ENCODE measurements around the gene HMGCS1.
"Not testable (repeated sequence)": the region's sequence is repeated elsewhere in the genome, so short reads cannot be mapped to it uniquely, and the experiment has no call there.

The HMGCS1 gene

DNA sequence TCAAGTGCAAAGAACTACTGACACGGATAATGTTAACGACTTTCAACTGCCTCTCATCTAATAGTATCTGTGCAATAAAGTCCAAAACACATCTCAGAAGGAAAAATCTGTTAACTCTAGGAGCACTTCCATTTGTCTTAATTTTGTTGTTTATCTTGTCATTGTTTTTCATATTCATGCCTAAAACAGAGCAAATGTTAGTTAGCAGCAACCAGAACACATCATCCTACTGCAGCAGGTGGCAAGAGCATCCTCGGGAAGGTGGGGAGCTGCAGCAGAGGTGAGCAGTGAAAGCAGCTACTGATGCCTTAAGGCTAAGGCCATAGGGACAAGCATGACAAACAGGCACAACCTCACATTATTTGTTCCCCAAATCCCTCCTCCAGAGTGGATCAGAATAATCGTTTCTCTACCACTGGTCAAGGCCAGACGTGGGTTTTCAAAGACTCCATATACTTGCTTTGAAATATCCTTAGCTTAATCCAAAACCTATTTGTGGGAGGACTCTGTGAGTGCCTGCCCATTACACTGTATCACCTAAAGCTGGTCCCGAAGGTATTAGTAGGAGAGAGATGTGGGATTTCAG, 1.0 kb downstream of the HMGCS1 start:
- no peak for DNase-seq

DNA sequence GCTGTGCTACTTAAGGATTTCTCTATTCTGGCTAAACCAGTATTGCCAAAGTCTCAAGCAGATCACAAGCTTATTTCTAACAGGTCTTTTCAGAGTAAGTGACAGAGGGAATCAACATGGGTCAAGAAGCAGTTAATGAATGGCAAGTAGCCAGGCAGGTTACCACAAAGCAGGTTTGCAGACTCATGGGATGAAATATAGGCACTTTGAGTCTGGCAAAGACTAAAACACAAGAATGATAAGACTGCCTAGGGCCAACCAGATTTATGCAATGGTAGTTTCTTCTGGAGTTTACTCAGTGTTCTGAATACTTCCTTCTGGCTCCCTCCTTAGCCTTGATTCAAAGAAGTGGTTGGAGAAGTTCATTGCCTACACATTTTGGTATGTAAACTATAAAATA, 3.6 kb downstream of the HMGCS1 start:
- DNase-seq, result no peak

DNA sequence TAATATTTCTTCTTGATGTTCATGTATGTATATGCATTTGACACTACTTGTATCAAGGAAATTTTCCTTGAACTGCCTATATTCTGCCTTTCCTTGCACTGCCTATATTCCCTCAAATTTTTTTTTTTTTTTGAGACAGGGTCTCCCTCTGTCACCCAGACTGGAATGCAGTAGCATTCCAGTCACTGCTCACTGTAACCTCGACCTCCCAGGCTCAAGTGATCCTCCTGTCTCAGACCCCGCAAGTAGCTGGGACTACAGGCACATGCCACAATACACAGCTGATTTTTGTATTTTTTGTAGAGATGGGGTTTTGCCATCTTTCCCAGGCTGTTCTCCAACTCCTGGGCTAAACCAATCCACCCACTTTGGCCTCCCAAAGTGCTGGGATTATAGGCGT, 4.1 kb downstream of the HMGCS1 start:
- DNase-seq, result no peak

DNA sequence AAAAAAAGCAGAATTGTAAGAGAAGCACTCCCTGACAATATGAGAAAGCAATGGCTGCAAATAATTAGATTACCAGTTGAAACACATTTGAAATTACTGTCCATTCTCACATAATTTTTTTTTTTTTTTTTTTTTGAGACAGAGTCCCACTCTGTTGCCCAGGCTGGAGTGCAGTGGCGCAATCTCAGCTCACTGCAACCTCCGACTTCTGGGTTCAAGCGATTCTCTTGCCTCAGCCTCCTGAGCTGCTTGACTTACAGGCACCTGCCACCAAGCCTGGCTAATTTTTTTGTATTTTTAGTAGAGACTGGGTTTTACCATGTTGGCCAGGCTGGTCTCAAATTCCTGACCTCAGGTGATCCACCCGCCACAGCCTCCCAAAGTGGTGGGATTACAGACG, 6.3 kb downstream of the HMGCS1 start:
- DNase-seq, result not testable (repeated sequence)

DNA sequence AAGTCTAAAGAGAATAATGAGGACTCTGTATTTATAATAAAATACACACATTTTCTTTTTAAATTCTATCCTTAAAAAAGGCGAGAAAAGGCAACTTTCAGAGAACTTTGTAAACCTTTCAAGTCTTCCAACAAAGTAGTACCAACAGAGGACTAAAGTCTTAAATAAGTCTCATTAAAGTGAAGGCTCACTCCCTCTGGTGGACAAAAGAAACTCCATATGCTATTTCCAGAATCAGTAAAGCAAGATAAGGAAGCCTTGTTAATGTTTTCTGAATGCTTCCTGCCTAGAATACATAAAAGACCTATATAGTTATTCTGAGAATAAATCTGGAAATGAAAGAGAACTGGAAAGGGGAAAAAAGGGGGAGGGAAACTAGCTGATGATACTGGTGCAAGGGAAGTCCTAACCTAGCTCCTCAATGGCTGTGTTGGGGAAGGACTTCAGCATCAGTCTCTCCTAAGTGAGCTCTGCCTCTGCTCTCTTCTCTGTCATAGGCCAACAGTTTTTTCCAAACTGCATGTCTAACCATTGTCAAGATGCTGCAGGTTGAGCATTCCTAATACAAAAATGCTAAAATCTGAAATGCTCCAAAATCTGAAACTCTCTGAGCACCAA, 7.2 kb downstream of the HMGCS1 start:
- DNase-seq, result no peak

DNA sequence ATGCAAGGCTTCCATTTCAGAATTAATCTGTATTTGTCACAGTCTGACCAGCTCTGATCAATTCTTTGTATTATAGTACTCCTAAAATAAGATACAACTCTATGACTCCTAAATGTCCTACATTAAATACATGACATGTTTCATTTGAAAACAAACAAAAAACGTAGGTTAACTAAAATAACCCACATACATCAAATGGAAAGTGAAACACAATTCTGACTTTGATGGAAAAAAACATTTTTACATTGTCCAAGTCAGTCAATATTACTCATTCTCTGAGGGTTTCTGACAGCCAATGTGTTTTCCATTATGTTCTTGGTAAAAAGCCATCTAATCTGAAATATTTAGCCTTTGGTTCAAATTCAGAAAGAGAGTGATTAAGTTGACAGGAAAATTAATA, 8.7 kb downstream of the HMGCS1 start:
- DNase-seq, result no peak

DNA sequence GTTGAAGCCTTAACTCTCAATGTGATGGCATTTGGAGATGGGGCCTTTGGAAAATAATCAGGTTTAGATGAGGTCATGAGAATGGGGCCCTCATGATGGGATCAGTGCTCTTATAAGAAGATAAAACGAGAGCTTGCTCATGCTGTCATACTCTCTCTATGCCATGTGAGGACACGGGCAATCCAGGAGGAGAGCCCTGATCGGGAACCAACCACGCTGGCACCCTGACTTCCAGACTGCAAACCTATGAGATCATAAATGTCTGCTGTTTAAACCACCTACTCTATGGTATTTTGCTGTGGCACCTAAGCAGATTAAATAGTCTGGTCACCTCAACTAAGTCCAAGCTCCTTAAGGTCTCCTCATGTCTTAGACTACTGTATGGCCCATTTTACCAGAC, 10.0 kb downstream of the HMGCS1 start:
- DNase-seq, result no peak

DNA sequence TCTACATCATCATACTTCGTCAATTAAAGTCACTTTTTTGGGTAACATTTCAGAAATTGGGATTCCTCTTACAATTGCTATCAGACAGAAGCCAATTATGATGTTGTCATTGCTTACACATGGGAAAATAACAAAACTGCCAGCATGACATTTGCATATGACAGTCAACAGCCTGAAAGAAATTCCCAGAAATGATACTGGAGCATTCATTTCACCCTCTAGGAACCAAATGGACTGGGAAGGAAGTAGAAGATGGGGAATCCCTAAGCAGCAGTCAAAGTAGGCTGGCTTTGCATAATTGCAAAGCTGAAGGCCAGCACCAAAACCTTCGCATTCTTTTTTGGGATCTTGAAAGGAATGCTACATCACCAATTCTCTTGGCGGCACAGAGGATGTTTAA, 10.7 kb downstream of the HMGCS1 start:
- no peak for DNase-seq

DNA sequence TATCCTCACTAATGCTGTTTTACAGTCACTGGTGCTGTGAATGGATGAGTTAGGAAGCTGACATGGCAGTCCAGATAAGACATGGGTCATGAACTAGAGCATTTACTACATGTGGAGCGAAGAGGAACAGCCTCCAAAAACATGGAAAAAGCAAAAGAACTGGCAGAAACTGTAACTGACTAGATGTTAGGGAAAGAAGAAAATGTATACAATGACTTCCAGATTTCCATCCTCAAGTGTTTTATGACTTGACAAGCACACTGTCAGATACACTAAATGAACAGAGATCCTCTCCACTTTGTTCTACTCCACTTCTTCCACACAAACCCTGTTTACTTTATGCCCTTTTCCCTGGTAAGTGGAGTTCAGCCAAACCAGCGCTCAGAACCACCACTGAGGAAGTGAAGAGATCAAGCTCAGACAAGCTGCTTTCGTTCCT, 11.5 kb downstream of the HMGCS1 start:
- no peak for DNase-seq

DNA sequence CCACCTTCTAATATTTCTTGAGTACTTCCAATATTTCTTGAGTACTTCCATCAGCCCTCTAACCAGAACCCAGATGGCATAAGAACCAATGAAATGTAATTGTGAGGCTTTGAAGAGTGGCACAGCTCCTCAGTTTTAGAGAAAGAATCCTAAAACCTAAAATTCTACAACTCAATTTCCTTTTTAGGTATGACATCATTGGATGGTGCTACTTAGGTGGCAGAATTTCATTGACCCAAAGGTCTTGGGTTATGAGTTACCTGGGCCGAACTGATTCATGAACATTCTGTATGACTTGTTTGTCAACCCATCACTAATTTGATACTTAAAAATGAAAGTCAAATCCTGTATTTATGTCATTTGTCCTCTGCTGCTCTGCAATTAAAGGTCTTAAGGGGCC, 13.1 kb downstream of the HMGCS1 start:
- DNase-seq, result no peak

DNA sequence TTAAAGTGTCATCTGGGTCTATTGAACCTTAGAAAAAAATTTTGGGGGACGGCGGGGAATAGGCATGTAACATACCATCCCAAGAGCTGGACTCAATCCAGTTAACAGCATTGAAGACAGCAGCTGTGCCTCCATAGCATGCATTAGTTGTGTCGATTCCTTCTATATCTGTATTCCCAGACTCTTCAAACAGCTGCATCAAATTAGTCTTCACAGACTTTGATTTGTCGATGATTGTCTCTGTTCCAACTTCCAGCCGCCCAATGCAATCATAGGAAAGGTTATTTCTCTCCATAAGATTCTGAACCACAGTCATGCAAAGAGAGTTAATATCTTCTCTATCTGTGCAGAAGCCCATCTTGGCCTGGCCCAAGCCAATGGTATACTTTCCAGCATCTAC, 14.8 kb downstream of the HMGCS1 start:
- no peak for DNase-seq

DNA sequence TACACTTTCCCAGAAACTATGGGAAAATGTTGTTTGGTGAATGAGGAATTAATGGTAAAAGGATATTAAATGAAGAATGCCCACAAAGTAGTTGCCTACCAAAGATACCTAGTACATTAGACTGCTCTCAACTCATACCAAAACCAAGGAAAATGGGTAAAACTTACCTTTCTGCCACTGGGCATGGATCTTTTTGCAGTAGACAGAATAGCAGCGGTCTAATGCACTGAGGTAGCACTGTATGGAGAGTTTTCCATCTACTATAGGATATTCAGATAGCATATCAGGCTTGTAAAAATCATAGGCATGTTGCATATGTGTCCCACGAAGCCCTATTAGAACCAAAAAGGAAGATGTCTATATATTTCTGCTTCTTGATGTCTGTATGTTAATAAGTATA, 16.4 kb downstream of the HMGCS1 start:
- no peak for DNase-seq

DNA sequence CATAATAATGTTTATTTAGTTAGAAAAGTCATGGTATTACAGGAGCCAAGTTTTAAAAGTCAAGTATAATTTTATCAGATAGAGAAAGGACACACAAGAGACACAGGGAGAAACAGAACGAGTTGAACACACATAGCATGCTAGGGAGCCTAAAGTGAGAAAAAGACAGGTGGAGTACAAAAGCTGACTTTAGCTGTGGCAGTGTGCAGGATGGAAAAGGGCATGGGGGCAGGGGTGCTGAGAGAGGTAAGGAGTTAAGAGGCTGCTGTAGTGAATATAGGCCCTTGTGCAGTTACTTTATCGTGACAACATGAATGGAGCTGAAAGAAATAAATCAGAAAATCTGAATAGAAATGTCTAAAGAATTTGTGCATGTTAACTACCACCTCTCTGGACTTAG, 18.0 kb downstream of the HMGCS1 start:
- DNase-seq, result no peak

DNA sequence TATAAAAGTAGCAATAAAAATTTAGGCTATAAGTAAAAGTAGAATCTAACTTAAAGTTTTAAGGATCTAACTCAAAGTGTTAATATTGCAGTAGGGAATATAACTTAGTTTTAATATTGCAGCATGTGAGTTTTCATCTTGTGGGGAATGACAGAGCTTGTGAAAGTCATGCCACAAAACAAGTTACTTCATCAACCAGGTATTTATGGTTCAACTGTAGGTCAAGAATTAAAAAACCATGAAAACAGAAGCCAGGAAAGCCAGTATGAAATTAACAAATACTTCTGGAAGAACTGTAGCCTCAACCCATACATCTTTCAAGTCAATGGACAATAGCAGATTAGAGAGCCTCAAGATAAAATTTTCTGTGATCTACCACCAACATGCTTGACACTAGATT, 19.0 kb downstream of the HMGCS1 start:
- no peak for DNase-seq

DNA sequence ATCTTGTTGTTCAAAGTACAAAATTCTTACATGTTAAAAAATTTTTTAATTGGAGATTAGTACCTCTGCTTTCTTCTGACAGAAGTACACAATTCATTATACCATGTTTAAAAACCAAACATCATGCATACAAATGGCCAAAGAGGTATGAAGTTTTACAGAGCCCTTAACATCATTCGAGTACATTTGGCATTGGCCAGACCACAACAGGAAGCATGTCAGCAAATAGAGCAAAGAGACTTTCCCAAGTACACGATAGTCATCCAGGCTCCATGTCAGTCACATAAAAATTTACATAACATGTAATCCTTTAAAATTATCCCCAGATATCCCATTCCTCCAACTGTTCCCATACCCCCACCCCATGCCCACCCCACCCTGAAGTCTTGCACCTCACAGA, 22.5 kb downstream of the HMGCS1 start:
- DNase-seq, result no peak

DNA sequence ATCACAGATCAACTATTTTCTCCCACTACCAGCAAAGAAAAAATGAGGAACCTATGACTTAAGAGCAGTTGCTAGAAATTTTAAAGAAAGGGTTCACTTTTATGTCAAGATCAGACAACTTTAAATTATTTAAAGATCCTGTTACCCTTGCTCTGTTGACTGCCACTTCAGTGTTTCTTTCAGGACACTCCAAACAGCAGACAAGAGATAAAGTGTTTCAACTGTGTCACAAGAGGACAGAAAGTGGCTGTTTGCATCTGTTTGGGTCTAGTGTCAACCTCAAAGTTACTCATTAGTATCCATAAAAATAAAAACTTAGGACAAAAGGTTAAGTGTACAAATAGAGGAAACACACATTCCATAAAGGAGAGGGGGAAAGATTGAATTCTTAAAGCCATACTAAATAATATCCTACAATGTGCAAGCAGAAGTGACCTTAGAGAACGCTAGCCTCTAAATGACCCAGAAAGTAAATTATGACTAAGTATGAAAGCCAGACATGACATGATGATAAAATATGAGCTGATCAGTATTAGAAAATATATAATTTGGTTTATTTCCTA, 24.9 kb downstream of the HMGCS1 start:
- no peak for DNase-seq

DNA sequence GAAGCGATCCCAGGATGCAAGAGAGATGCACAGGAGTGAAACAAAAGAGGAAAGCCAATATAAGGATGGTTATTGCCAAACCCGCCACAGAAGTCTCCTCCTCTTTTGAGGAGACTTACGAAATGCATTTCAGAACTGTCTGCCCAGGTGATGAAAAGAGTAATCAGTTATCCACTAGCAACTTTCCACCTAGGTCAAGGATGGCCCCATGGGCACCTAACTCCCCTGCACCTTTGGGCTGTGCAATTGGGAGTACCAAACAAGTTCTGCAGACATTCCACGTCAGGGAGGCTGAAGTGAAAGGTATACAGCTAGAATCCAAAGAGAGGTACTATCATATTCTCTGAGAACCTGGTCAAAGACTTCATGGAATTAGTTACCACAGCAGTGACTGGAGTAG, 25.7 kb downstream of the HMGCS1 start:
- DNase-seq, result no peak

DNA sequence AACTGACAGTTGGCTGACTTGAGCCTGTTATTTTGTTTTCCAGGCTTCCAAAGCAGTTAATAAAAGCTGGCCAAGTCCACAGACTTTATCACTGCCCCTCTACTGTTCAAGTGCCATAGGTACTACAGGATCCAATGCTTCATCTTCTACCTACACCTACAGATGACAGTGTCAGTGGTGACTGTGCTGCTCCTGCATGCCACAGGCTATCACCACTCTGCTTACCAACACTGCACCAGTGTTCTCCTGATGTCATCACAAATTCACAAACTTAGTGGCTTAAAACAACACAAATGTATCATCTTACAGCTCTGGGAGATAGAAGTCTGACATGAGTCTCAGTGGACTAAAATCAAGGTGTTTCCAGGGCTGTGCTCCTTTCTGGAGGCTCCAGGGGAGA, 26.6 kb downstream of the HMGCS1 start:
- no peak for DNase-seq

DNA sequence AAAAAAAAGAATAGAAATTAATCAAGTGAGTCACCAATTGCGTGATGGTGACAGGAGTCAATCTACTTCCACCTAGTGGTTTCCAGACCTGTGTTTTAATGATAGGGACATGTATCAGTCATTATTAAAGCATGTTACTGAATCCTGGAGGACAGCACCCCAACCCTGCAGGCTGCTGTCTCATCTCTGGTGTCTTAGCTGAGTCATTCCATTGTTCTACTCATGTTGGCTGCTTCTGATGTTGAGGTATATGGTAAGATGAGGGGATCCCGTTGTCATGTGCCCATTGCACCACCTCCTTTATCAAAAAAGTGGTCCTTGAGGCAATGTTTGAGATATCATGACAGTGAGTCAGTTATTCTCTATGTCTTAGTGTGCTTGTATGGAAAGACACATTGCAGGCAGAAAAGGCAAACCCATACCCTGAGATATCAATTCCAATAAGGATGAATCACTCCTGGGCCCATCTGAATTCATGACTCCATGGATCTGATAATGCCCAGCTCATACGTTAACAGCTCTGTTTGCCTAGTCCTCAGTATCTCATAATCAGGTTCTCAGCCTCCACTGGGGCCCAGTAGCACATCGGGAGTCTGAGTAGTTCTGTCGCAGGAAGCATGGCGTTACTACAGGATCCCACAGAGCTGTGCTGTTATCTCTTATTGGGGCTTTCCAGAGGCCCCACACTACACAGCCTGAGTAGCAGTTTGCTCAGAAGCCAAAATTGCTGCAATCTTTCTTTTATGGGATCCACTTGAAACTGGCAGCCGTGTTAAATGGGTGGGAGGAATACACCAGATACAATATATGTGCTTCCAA, 31.2 kb downstream of the HMGCS1 start:
- DNase-seq, result no peak

DNA sequence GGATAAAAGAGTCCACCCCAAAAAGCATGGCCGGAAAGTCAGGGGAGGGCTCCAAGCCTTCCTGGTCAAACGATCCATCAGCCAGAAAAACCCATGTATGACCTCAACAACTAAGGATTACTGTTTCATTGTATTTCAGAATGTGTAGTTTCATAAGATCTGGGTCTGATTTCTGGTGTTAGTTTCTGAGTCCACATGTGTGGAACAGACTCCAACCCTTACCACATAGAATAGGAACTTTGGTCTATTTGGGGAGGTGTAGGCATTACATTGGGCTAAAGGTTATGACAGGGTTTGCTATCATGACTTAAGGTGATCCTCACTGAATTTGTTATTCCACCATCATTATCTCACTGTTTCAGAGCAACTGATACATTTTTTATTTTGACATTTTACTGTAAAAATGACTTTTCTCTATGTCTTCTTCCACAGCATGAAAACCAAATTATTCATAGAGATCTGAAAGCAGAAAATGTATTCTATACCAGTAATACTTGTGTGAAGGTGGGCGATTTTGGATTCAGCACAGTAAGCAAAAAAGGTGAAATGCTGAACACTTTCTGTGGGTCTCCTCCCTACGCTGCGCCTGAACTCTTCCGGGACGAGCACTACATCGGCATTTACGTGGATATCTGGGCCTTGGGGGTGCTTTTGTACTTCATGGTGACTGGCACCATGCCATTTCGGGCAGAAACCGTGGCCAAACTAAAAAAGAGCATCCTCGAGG, 33.5 kb downstream of the HMGCS1 start:
- no peak for DNase-seq

DNA sequence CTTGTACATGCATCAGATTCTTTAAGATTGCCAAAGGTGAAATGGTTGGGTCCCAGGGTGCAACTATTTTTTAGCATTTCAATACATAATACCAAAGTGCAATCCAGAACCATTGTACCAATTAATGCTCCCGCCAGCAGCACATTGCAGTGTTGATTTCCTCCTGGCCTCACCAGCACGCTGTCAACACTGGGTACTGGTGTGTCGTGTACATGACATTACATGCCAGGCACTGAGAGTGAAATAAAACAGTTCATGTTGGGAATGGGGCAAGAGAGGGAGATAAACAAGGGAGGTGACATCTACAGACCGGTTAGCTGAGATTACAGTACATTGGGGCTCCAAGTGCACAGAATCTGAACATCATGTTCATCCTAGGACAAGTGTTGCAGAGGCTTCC, 37.8 kb downstream of the HMGCS1 start:
- no peak for DNase-seq

DNA sequence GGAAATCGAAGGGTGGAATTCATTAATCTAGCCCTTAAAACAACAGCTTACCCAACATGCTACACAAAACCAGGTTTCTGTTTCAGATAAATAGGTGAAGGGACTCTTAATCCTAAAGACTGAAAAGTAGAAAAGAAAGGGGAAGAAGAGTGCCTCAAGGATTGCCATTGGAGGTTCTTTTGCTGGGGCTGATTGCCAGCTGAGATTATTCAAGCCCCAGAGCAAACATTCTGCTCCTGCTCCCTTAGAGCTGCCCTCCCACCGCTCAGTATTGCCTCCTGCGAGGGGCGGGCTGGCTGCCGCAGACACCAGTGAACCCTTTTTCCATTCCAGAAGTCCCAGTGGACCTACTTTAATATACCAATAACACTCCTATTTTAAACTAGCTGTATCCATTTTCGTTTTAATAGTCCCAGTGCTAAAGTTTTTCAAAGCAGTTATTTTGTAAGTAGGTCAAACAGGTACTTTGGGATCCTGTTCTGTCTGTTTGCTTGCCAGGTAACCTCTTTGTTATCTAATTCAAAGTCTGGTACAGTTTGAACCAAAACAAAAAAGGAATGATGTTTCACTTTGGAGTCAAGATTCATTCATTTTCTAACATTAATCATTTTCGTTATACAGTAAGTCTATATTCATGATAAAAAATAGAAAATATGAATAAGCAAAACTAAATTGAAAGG, 38.6 kb downstream of the HMGCS1 start:
- no peak for DNase-seq

DNA sequence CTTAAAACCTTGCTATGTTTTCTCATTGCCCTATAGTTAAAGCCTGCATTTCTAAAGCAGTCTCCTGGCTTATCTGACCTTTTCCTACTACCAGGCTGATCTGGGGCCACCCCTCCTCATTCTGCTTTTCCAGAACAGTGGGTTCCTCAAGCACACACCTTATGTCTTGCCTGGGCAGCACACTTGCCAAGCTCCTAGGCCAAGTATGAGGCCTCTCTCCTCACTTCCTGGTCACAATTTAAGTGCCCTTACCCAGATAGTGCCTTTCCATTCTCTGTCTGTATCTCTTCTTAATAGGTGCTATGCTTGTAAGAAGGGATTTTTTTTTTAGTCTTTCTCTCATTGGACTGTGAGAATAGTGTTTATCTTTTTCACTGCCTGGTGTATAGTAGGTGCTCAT, 39.7 kb downstream of the HMGCS1 start:
- no peak for DNase-seq

Measured in 8988T (cell line).